IMR-90 (cell line): ENCODE data around the gene MRPS25. TPM values are rescaled to one million over a fixed set of nuclear protein-coding genes. Genes with fewer than 3 reads are reported as not detected.

Experiments
- ATAC-seq: fragments of 200-7000 bp; cut with Tn5 transposase; 2 replicates; pipeline ENCODE4 v1.9.1; 2020; ENCODE audit warnings: low read depth, mild to moderate bottlenecking, moderate library complexity
- BruUV-seq: library from RNA; stranded (reverse); fragments of 400-500 nt; replicated peaks from 2 replicates; lab custom pipeline; 2021; lab: Mats Ljungman, UMichigan
- CTCF ChIA-PET: fragments of 300-600 bp; formaldehyde crosslinking; extraction: SDS; loops from one replicate; lab custom pipeline; 2021; ENCODE audit warnings: antibody characterized with exemption; lab: Yijun Ruan, JAX
- POLR2A ChIA-PET: fragments of 300-600 bp; sonication (Branson Sonifier 250); formaldehyde crosslinking; loops from one replicate; lab custom pipeline; 2022; ENCODE audit warnings: antibody characterized with exemption; ENCODE audit not compliant: unreplicated experiment; lab: Charles Lee
- DNase-seq: peaks from one replicate; pipeline ENCODE4 v3.0.0; 2013
- H2AFZ ChIP-seq: replicated peaks from 2 replicates; pipeline ENCODE3; 2013; ENCODE audit warnings: low read length, mild to moderate bottlenecking; ENCODE audit not compliant: poor library complexity
- H2AK5ac ChIP-seq: 2 replicates; pipeline ENCODE4 v1.6.1; 2013; ENCODE audit warnings: low read depth, low read length, inconsistent platforms
- H2AK9ac ChIP-seq: replicated peaks from 2 replicates; pipeline ENCODE3; 2013; ENCODE audit warnings: mild to moderate bottlenecking, low read depth, low read length, moderate library complexity; ENCODE audit not compliant: poor library complexity
- H2BK120ac ChIP-seq: 2 replicates; pipeline ENCODE4 v1.6.1; 2013; ENCODE audit warnings: low read depth, low read length, inconsistent platforms
- H2BK15ac ChIP-seq: 3 replicates; pipeline ENCODE4 v1.6.1; 2013; ENCODE audit warnings: low read depth, low read length, inconsistent platforms
- H2BK20ac ChIP-seq: 2 replicates; pipeline ENCODE4 v1.6.1; 2013; ENCODE audit warnings: low read depth, mild to moderate bottlenecking, inconsistent platforms, low read length, moderate library complexity
- H2BK5ac ChIP-seq: 2 replicates; pipeline ENCODE4 v1.6.1; 2013; ENCODE audit warnings: mild to moderate bottlenecking, low read depth, low read length, inconsistent platforms; ENCODE audit not compliant: poor library complexity, severe bottlenecking
- H3K14ac ChIP-seq: replicated peaks from 2 replicates; pipeline ENCODE4 v1.6.1; 2013; ENCODE audit warnings: low read depth, low read length, inconsistent platforms
- H3K18ac ChIP-seq: 2 replicates; pipeline ENCODE4 v1.6.1; 2013; ENCODE audit warnings: low read depth, low read length, control low read depth
- H3K23ac ChIP-seq: 2 replicates; pipeline ENCODE4 v1.6.1; 2013; ENCODE audit warnings: low read depth, low read length, inconsistent platforms
- H3K27ac ChIP-seq: 2 replicates; pipeline ENCODE4 v1.5.1; 2013; ENCODE audit warnings: mild to moderate bottlenecking, control low read depth, low read length; ENCODE audit not compliant: insufficient read depth
- H3K27me3 ChIP-seq: 2 replicates; pipeline ENCODE4 v1.6.1; 2013; ENCODE audit warnings: low read length; ENCODE audit not compliant: control insufficient read depth, insufficient read depth
- H3K36me3 ChIP-seq: 2 replicates; pipeline ENCODE4 v1.6.1; 2013; ENCODE audit warnings: low read length, mixed read lengths; ENCODE audit not compliant: control insufficient read depth, insufficient read depth
- H3K4ac ChIP-seq: 2 replicates; pipeline ENCODE4 v1.6.1; 2013; ENCODE audit warnings: low read depth, low read length, inconsistent platforms
- H3K4me1 ChIP-seq: 2 replicates; pipeline ENCODE4 v1.6.1; 2013; ENCODE audit warnings: low read length, mixed read lengths; ENCODE audit not compliant: control insufficient read depth, insufficient read depth
- H3K4me2 ChIP-seq: 2 replicates; pipeline ENCODE4 v1.6.1; 2013; ENCODE audit warnings: low read depth, mild to moderate bottlenecking, control low read depth, low read length, moderate library complexity
- H3K4me3 ChIP-seq: 2 replicates; pipeline ENCODE4 v1.5.1; 2013; ENCODE audit warnings: low read depth, mild to moderate bottlenecking, control low read depth, low read length, moderate library complexity; ENCODE audit not compliant: insufficient read depth
- H3K56ac ChIP-seq: 2 replicates; pipeline ENCODE4 v1.6.1; 2013; ENCODE audit warnings: low read length, inconsistent platforms; ENCODE audit not compliant: insufficient read depth; ENCODE audit errors: extremely low read depth
- H3K79me1 ChIP-seq, 2 experiments: 2 replicates each; pipeline ENCODE4 v1.6.1; 2013; ENCODE audit warnings: low read length in 2 of 2, inconsistent platforms in 1 of 2, low read depth in 1 of 2
- H3K9ac ChIP-seq: 2 replicates; pipeline ENCODE4 v1.6.1; 2013; ENCODE audit warnings: low read depth, low read length, control low read depth
- H3K9me1 ChIP-seq: 2 replicates; pipeline ENCODE4 v1.6.1; 2013; ENCODE audit warnings: low read length, inconsistent platforms; ENCODE audit not compliant: insufficient read depth
- H3K9me3 ChIP-seq: 2 replicates; pipeline ENCODE4 v1.6.1; 2013; ENCODE audit warnings: low read length; ENCODE audit not compliant: control insufficient read depth, insufficient read depth
- H4K20me1 ChIP-seq: 2 replicates; pipeline ENCODE4 v1.6.1; 2013; ENCODE audit warnings: low read length, inconsistent platforms; ENCODE audit not compliant: insufficient read depth
- H4K5ac ChIP-seq: 2 replicates; pipeline ENCODE4 v1.6.1; 2013; ENCODE audit warnings: mild to moderate bottlenecking, low read depth, low read length, control low read depth
- H4K8ac ChIP-seq, 2 experiments: 2 replicates each; pipeline ENCODE4 v1.6.1; 2013; ENCODE audit warnings: low read depth in 2 of 2, low read length in 2 of 2, control low read depth in 1 of 2, inconsistent platforms in 1 of 2
- H4K91ac ChIP-seq: 2 replicates; pipeline ENCODE4 v1.6.1; 2013; ENCODE audit warnings: low read depth, low read length, inconsistent platforms; ENCODE audit not compliant: insufficient read depth
- RFX5 ChIP-seq: IDR thresholded peaks from 2 replicates; pipeline ENCODE4 v1.8.0; 2012; ENCODE audit warnings: low read depth, mild to moderate bottlenecking, low read length, moderate library complexity
- WGBS, 2 experiments: methylation state at CpG; one replicate each; pipeline versions ENCODE4 v1.1.5 to v1.1.7; 2013; ENCODE audit warnings: missing lambda C conversion rate in 2 of 2; ENCODE audit not compliant: insufficient read length in 1 of 2; ENCODE audit errors: extremely low coverage in 2 of 2; 5-methylcytosine and 5-hydroxymethylcytosine counted together
- dilution Hi-C: fragments of 300-500 bp; cut with HindIII; formaldehyde crosslinking; loops from one replicate; pipeline ENCODE4 v1.14.3; 2018; ENCODE audit warnings: low sequenced_read_pairs; ENCODE audit not compliant: unreplicated experiment
- in situ Hi-C: fragments of 300-500 bp; cut with MboI; formaldehyde crosslinking; loops from 3 replicates; pipeline ENCODE4 v1.14.3; 2019; ENCODE audit warnings: low sequenced_read_pairs, inconsistent platforms, mixed read lengths
- intact Hi-C: fragments of 100-400 bp; cut with micrococcal nuclease; formaldehyde crosslinking; loops from 2 replicates; pipeline ENCODE4 v1.10.0; 2022
- polyA plus RNA-seq, 3 experiments: library from polyadenylated mRNA; depleted of rRNA; stranded (reverse); fragments of >200 nt; gene quantifications; 2 replicates each; pipeline ENCODE4 v1.2.3, GENCODE V29; 2012; ENCODE audit warnings: low replicate concordance in 1 of 3
- total RNA-seq: library from RNA; depleted of rRNA; stranded (reverse); fragments of >200 nt; gene quantifications from 2 replicates; pipeline ENCODE4 v1.2.3, GENCODE V29; 2012

MRPS25 gene
- total and polyA plus RNA-seq, 2 of the 4 experiments (the other 2 are of a cell fraction), result 9.0 to 20.8 TPM

GRCh38 chr3:15066467-15066866, 1.4 kb upstream of the MRPS25 start:
- Histone ChIP-seq H3K4ac (no peak overlapping the region), H3K36me3 (0 out of 2 replicates have a peak, but pooled peaks cover 4% of the 10 kb centered on the region), H3K27ac (no peak overlapping the region), H3K9me3 (no peaks in the 10 kb centered on the region), H3K9ac (no peak overlapping the region), H4K91ac (no peak overlapping the region), H2BK15ac (no peak overlapping the region), H2AK9ac (no peak overlapping the region), H4K5ac (no peak overlapping the region), H4K20me1 (peaks cover 8% of the 10 kb centered on the region), H3K4me2 (no peak overlapping the region), H3K79me1 (peaks cover 17 to 24% of the 10 kb centered on the region in 2 experiments), H2AK5ac (no peak overlapping the region), H3K18ac (no peak overlapping the region), H3K4me1 (peaks cover 9% of the 10 kb centered on the region), H3K14ac (no peak overlapping the region), H2AFZ (no peak overlapping the region), H3K27me3 (no peaks in the 10 kb centered on the region), H3K23ac (no peak overlapping the region), H2BK5ac (no peak overlapping the region), H3K4me3 (no peak overlapping the region), H3K56ac (no peak overlapping the region), H4K8ac (no peak overlapping the region), H3K9me1 (0 out of 2 replicates have a peak, but pooled peaks cover 4% of the 10 kb centered on the region), H2BK20ac (no peak overlapping the region), H2BK120ac (no peak overlapping the region)
- in situ Hi-C loops (no loop called here), dilution Hi-C loops (no loop called here), intact Hi-C loops (no loop called here)
- ATAC-seq (no peak), DNase-seq (no peak)
- TF ChIP-seq RFX5, result no peak
- no TSS peak for BruUV-seq
- POLR2A ChIA-PET, result no interaction called here
- no CpG with 5 or more reads among the region's 3 CpGs for WGBS, 2 experiments
- CTCF ChIA-PET, result no interaction called here
